H9 (cell line): ENCODE results near the gene B4GALT1. TPM values are rescaled to one million over a fixed set of nuclear protein-coding genes. Genes with fewer than 3 reads are reported as not detected.

ENCODE experiments used
- DNase-seq: peaks from one replicate; pipeline ENCODE4 v3.0.0-alpha.2; 2017
- H2AFZ ChIP-seq: one replicate; pipeline ENCODE4 v1.6.1; 2013; ENCODE audit warnings: mild to moderate bottlenecking, low read length, control low read depth, moderate library complexity
- H2AK5ac ChIP-seq: 2 replicates; pipeline ENCODE4 v1.6.1; 2013; ENCODE audit warnings: low read length, control low read depth, mixed read lengths; ENCODE audit not compliant: insufficient read length
- H2BK120ac ChIP-seq: one replicate; pipeline ENCODE4 v1.6.1; 2013; ENCODE audit warnings: low read depth, mild to moderate bottlenecking, low read length, control low read depth, inconsistent platforms; ENCODE audit not compliant: poor library complexity, severe bottlenecking
- H2BK12ac ChIP-seq: 2 replicates; pipeline ENCODE4 v1.6.1; 2013; ENCODE audit warnings: low read length, control low read depth, mixed read lengths, low read depth; ENCODE audit not compliant: insufficient read length
- H2BK15ac ChIP-seq: 2 replicates; pipeline ENCODE4 v1.6.1; 2013; ENCODE audit warnings: low read depth, low read length, control low read depth
- H2BK20ac ChIP-seq: one replicate; pipeline ENCODE4 v1.6.1; 2013; ENCODE audit warnings: low read depth, mild to moderate bottlenecking, low read length, control low read depth, inconsistent platforms; ENCODE audit not compliant: poor library complexity, severe bottlenecking
- H2BK5ac ChIP-seq: 2 replicates; pipeline ENCODE4 v1.6.1; 2013; ENCODE audit warnings: low read length, control low read depth, mixed read lengths; ENCODE audit not compliant: insufficient read length
- H3K14ac ChIP-seq: 2 replicates; pipeline ENCODE4 v1.6.1; 2013; ENCODE audit warnings: low read length, control low read depth; ENCODE audit not compliant: insufficient read depth
- H3K18ac ChIP-seq: 2 replicates; pipeline ENCODE4 v1.6.1; 2013; ENCODE audit warnings: low read depth, mild to moderate bottlenecking, mixed read lengths, low read length, control low read depth; ENCODE audit not compliant: insufficient read length
- H3K23ac ChIP-seq: 2 replicates; pipeline ENCODE4 v1.6.1; 2013; ENCODE audit warnings: low read length, control low read depth, mixed read lengths, low read depth; ENCODE audit not compliant: insufficient read length
- H3K23me2 ChIP-seq: 2 replicates; pipeline ENCODE4 v1.6.1; 2013; ENCODE audit warnings: low read depth, mild to moderate bottlenecking, mixed read lengths, low read length, control low read depth; ENCODE audit not compliant: insufficient read length, poor library complexity, severe bottlenecking
- H3K27ac ChIP-seq: 2 replicates; pipeline ENCODE4 v1.5.1; 2013; ENCODE audit warnings: low read length, control low read depth, mixed read lengths, low read depth; ENCODE audit not compliant: insufficient read length
- H3K27me3 ChIP-seq: 2 replicates; pipeline ENCODE4 v1.6.1; 2013; ENCODE audit warnings: low read length, control low read depth, inconsistent platforms; ENCODE audit not compliant: insufficient read depth
- H3K4ac ChIP-seq: 2 replicates; pipeline ENCODE4 v1.6.1; 2013; ENCODE audit warnings: low read depth, mild to moderate bottlenecking, control low read depth, inconsistent platforms, low read length, moderate library complexity
- H3K4me1 ChIP-seq: 2 replicates; pipeline ENCODE4 v1.6.1; 2013; ENCODE audit warnings: low read length, control low read depth, inconsistent platforms; ENCODE audit not compliant: insufficient read depth
- H3K4me2 ChIP-seq: 2 replicates; pipeline ENCODE4 v1.6.1; 2013; ENCODE audit warnings: low read length, control low read depth, mixed read lengths; ENCODE audit not compliant: insufficient read length, insufficient read depth
- H3K56ac ChIP-seq: 2 replicates; pipeline ENCODE4 v1.6.1; 2013; ENCODE audit warnings: low read depth, mild to moderate bottlenecking, mixed read lengths, low read length, control low read depth; ENCODE audit not compliant: insufficient read length
- H3K79me1 ChIP-seq: 2 replicates; pipeline ENCODE4 v1.6.1; 2013; ENCODE audit warnings: low read depth, mild to moderate bottlenecking, moderate library complexity, low read length, control low read depth, inconsistent platforms; ENCODE audit not compliant: insufficient read depth, poor library complexity, severe bottlenecking
- H3K79me2 ChIP-seq: 2 replicates; pipeline ENCODE4 v1.6.1; 2013; ENCODE audit warnings: low read length, control low read depth, inconsistent platforms; ENCODE audit not compliant: insufficient read depth
- H3K9ac ChIP-seq: 2 replicates; pipeline ENCODE4 v1.6.1; 2013; ENCODE audit warnings: low read length, control low read depth, mixed read lengths; ENCODE audit not compliant: insufficient read length; ENCODE audit errors: extremely low read depth
- H3K9me3 ChIP-seq: one replicate; pipeline ENCODE4 v1.6.1; 2013; ENCODE audit warnings: low read depth, low read length, inconsistent platforms; ENCODE audit not compliant: control insufficient read depth
- H3T11ph ChIP-seq: one replicate; pipeline ENCODE4 v1.6.1; 2013; ENCODE audit warnings: mild to moderate bottlenecking, low read length, control low read depth, inconsistent platforms
- H4K20me1 ChIP-seq: one replicate; pipeline ENCODE4 v1.6.1; 2013; ENCODE audit not compliant: control insufficient read depth, insufficient read length, insufficient read depth
- H4K5ac ChIP-seq: 2 replicates; pipeline ENCODE4 v1.6.1; 2013; ENCODE audit warnings: low read depth, mild to moderate bottlenecking, mixed read lengths, low read length, control low read depth; ENCODE audit not compliant: insufficient read length
- H4K8ac ChIP-seq: replicated peaks from 2 replicates; pipeline ENCODE4 v1.6.1; 2013; ENCODE audit warnings: low read length, control low read depth, mixed read lengths, low read depth; ENCODE audit not compliant: insufficient read length
- H4K91ac ChIP-seq: 2 replicates; pipeline ENCODE4 v1.6.1; 2013; ENCODE audit warnings: low read depth, mild to moderate bottlenecking, moderate library complexity, mixed read lengths, low read length, control low read depth; ENCODE audit not compliant: insufficient read length
- H3K27ac Mint-ChIP-seq, 3 experiments: 2 replicates in 2 of 3; 3 replicates in 1 of 3; pipeline ENCODE4 v1.8.0; 2020 to 2021; ENCODE audit warnings: mixed read lengths in 3 of 3, mild to moderate bottlenecking in 1 of 3, moderate library complexity in 1 of 3
- H3K27me3 Mint-ChIP-seq: 2 replicates; pipeline ENCODE4 v1.8.0; 2021; ENCODE audit warnings: low read depth, mild to moderate bottlenecking, moderate library complexity, mixed read lengths
- H3K36me3 Mint-ChIP-seq, 3 experiments: 2 replicates in 2 of 3; 3 replicates in 1 of 3; pipeline ENCODE4 v1.8.0; 2020 to 2021; ENCODE audit warnings: low read depth in 3 of 3, mixed read lengths in 3 of 3; ENCODE audit not compliant: insufficient read depth in 1 of 3
- H3K4me1 Mint-ChIP-seq, 2 experiments: 2 replicates each; pipeline ENCODE4 v1.8.0; 2020; ENCODE audit warnings: mixed read lengths in 2 of 2
- H3K4me3 Mint-ChIP-seq, 2 experiments: 2 replicates in 1 of 2; 3 replicates in 1 of 2; pipeline ENCODE4 v1.8.0; 2020 to 2021; ENCODE audit warnings: mild to moderate bottlenecking in 2 of 2, mixed read lengths in 2 of 2, moderate library complexity in 1 of 2
- H3K9me3 Mint-ChIP-seq, 2 experiments: 2 replicates in 1 of 2; 3 replicates in 1 of 2; pipeline ENCODE4 v1.8.0; 2020; ENCODE audit warnings: mild to moderate bottlenecking in 2 of 2, mixed read lengths in 2 of 2, moderate library complexity in 1 of 2
- CTCF ChIP-seq: fragments of 200-600 bp; sonication (generic); conservative IDR thresholded peaks from 3 replicates; pipeline ENCODE4 v1.8.0; 2021; ENCODE audit warnings: antibody characterized with exemption, mild to moderate bottlenecking
- WGBS: extraction: QIAGEN DNeasy Blood & Tissue Kit; methylation state at CpG from one replicate; pipeline ENCODE4 v1.1.7; 2013; ENCODE audit warnings: missing lambda C conversion rate, low lambda C conversion rate, mixed read lengths; ENCODE audit not compliant: insufficient read length; ENCODE audit errors: extremely low coverage; 5-methylcytosine and 5-hydroxymethylcytosine counted together
- total RNA-seq: library from RNA; stranded (reverse); gene quantifications from 2 replicates; pipeline ENCODE4 v1.2.1, GENCODE V29; 2021

B4GALT1 gene
- total RNA-seq, 1 experiment from 2014 or later = 15.3 TPM

- Histone ChIP-seq H3K9me3 (no peaks in the 10 kb centered on the region), H2BK20ac (no peak overlapping the region), H3K27ac (no peak overlapping the region), H3K27me3 (no peaks in the 10 kb centered on the region), H3T11ph (no peak overlapping the region), H3K9ac (no peak overlapping the region), H2BK5ac (no peak overlapping the region), H3K79me2 (no peaks in the 10 kb centered on the region), H3K14ac (no peak overlapping the region), H2BK12ac (no peak overlapping the region), H3K23me2 (no peaks in the 10 kb centered on the region), H3K79me1 (no peaks in the 10 kb centered on the region), H3K4me2 (no peak overlapping the region), H4K20me1 (no peaks in the 10 kb centered on the region), H4K5ac (no peak overlapping the region), H3K4me1 (no peaks in the 10 kb centered on the region; the same call in 1 of the 2 replicates), H4K8ac (no peak overlapping the region), H3K18ac (no peak overlapping the region), H4K91ac (no peak overlapping the region), H2BK15ac (no peak overlapping the region), H3K4ac (no peak overlapping the region), H2AK5ac (no peak overlapping the region), H3K23ac (no peak overlapping the region), H3K56ac (no peak overlapping the region), H2BK120ac (no peak overlapping the region), H2AFZ (no peak overlapping the region)
- TF ChIP-seq CTCF = no peak
- Mint-ChIP-seq H3K27ac (peak overlapping the region; percentile 69 to 87 (median 73); a peak in 6 of 7 replicates), H3K4me3 (no peak overlapping the region), H3K9me3 (no peaks in the 10 kb centered on the region), H3K27me3 (no peaks in the 10 kb centered on the region), H3K36me3 (no peaks in the 10 kb centered on the region; a peak in 1 of 7 replicates), H3K4me1 (peaks cover 14 to 25% of the 10 kb centered on the region in 2 experiments)
- WGBS = no CpG with 5 or more reads among the region's 4 CpGs
- no peak for DNase-seq
Measured at GRCh38 chr9:33112094-33112493, 55.0 kb downstream of the B4GALT1 start.
